HFFc6 (cell line): Measurements from ENCODE around the gene TMEM203. TPM values are rescaled to one million over a fixed set of nuclear protein-coding genes. Genes with fewer than 3 reads are reported as not detected.

Experiments used
- DNase-seq: peaks from one replicate; pipeline ENCODE4 v3.0.0-alpha.2; 2018
- H3K27ac Mint-ChIP-seq: 2 replicates; pipeline ENCODE4 v1.8.0; 2020; ENCODE audit warnings: mild to moderate bottlenecking, mixed read lengths
- H3K27me3 Mint-ChIP-seq: 2 replicates; pipeline ENCODE4 v1.8.0; 2021; ENCODE audit warnings: mild to moderate bottlenecking, moderate library complexity, mixed read lengths; ENCODE audit not compliant: insufficient read depth
- H3K36me3 Mint-ChIP-seq: 2 replicates; pipeline ENCODE4 v1.8.0; 2021; ENCODE audit warnings: low read depth, mixed read lengths
- H3K4me1 Mint-ChIP-seq: 2 replicates; pipeline ENCODE4 v1.8.0; 2020; ENCODE audit warnings: low read depth, mixed read lengths
- H3K4me3 Mint-ChIP-seq: 2 replicates; pipeline ENCODE4 v1.8.0; 2020; ENCODE audit warnings: mild to moderate bottlenecking, moderate library complexity, mixed read lengths
- H3K9me3 Mint-ChIP-seq: 2 replicates; pipeline ENCODE4 v1.8.0; 2020; ENCODE audit warnings: mild to moderate bottlenecking, mixed read lengths
- total RNA-seq, 6 experiments: library from RNA; stranded (reverse); fragmentation: NEBNext Ultra II Directional; extraction: Animal tissue kit (Norgen Biotek cat#: 25700); gene quantifications; 2 replicates in 1 of 6; 3 replicates in 5 of 6; pipeline ENCODE4 v1.2.3, GENCODE V29; 2021
- TF ChIP-seq, protein P1 (sequence below): fragments of 200-600 bp; sonication (generic); IDR thresholded peaks from 2 replicates; pipeline ENCODE4 v1.5.0; 2021; ENCODE audit warnings: antibody characterized with exemption, mild to moderate bottlenecking

The TMEM203 gene
- total RNA-seq, 6 experiments from 2014 or later = 38.7 to 47.4 (median 40.1) TPM

GRCh38 chr9:137167277-137167746, 38.1 kb downstream of the TMEM203 start:
- TF ChIP-seq, protein P1, sequence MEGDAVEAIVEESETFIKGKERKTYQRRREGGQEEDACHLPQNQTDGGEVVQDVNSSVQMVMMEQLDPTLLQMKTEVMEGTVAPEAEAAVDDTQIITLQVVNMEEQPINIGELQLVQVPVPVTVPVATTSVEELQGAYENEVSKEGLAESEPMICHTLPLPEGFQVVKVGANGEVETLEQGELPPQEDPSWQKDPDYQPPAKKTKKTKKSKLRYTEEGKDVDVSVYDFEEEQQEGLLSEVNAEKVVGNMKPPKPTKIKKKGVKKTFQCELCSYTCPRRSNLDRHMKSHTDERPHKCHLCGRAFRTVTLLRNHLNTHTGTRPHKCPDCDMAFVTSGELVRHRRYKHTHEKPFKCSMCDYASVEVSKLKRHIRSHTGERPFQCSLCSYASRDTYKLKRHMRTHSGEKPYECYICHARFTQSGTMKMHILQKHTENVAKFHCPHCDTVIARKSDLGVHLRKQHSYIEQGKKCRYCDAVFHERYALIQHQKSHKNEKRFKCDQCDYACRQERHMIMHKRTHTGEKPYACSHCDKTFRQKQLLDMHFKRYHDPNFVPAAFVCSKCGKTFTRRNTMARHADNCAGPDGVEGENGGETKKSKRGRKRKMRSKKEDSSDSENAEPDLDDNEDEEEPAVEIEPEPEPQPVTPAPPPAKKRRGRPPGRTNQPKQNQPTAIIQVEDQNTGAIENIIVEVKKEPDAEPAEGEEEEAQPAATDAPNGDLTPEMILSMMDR = no peak

GRCh38 chr9:137166380-137167229, 38.8 kb downstream of the TMEM203 start:
- TF ChIP-seq, protein P1 = no peak
- Mint-ChIP-seq H3K4me1 (no peaks in the 10 kb centered on the region), H3K9me3 (no peaks in the 10 kb centered on the region), H3K4me3 (no peak overlapping the region), H3K27me3 (peaks cover 24% of the 10 kb centered on the region), H3K27ac (no peak overlapping the region), H3K36me3 (no peaks in the 10 kb centered on the region)
- DNase-seq = no peak

More at GRCh38 chr9:137167277-137167746, 38.1 kb downstream of the TMEM203 start:
- no peak overlapping the region for H3K27ac Mint-ChIP-seq
- no peak overlapping the region for H3K4me3 Mint-ChIP-seq
- no peaks in the 10 kb centered on the region for H3K4me1 Mint-ChIP-seq
- H3K27me3 Mint-ChIP-seq = peaks cover 22% of the 10 kb centered on the region
- DNase-seq = no peak
- H3K9me3 Mint-ChIP-seq = no peaks in the 10 kb centered on the region
- H3K36me3 Mint-ChIP-seq = no peaks in the 10 kb centered on the region

DNA sequence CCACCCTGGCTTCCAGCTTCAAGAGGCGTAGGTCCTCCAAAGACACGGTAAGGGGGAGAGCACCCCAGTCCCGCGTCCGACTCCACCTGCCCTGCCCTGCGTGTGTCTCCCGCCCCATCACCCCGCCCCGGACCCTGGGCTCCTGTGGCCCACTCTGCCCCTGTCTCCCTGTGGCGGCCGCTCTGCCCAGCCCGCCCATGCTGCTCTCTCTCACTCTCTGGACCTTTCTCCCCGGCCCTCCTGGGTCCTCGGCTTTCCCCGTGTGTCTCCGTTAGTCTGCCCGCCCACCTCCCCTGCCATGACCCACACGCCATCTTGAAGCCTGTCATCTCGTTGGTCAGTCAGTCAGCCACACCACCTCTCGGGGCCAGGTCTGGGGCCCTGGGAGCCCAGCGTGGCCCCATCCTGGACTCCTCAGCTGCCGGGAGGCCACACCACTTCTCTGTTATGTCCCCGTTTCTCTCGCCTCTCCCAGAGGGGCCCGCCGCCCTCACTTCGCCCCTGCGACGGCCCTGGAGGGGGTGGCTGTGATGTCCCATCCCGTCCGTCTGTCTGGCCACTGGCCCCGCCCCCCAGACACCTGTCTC, 40.1 kb downstream of the TMEM203 start:
- Mint-ChIP-seq H3K4me3 (no peak overlapping the region), H3K27ac (no peak overlapping the region), H3K36me3 (no peaks in the 10 kb centered on the region), H3K4me1 (no peaks in the 10 kb centered on the region), H3K9me3 (no peaks in the 10 kb centered on the region), H3K27me3 (peaks cover 30% of the 10 kb centered on the region)
- TF ChIP-seq, protein P1 = no peak
- no peak for DNase-seq

DNA sequence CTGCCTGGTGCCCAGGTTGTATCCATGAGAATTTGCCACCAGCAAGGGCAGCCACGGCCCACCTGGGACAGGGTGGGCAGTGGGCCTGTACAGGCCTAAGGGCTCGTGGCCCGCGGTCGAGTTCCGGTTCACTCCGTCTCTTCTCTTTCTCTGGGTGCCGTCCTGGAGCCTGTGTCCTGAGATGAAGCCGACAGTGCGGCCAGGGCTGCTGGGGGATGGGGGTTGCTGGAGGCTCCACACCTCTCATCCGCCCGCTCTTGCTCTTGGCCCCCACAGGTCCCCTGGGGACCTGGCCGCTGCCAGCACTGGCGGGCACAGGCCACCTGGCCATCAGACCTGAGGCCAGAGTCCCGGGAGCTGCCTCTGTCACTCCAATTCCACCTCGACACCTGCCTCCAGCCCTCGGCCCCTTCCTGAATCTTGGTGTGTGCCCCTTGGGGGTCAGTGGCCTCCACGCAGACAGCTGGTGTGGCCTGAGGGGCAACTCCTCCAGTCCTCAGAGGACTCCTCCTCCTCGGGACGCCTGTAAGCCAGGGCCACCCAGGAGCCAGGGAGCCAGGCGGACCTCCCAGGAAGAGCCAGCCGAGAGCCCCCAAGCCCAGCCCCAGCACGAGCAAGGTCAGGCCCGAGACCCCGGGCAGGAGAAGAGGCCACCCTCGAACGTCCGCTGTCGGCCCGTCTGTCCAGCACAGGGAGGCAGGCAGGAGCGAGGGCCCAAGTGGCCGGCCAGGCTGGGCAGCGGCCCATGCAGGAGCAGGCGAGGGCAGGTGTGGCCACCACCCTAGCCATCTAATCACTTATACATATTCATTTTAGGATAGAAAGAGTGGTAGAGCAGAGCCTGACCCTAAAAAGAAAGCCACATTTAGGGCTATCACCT, 40.8 kb downstream of the TMEM203 start:
- no peak for DNase-seq
- Mint-ChIP-seq H3K27ac (no peak overlapping the region), H3K36me3 (no peaks in the 10 kb centered on the region), H3K4me3 (no peak overlapping the region), H3K9me3 (no peaks in the 10 kb centered on the region), H3K27me3 (peaks cover 30% of the 10 kb centered on the region), H3K4me1 (no peaks in the 10 kb centered on the region)
- TF ChIP-seq, protein P1 = no peak

GRCh38 chr9:137163805-137164204, 41.6 kb downstream of the TMEM203 start:
- no peak for DNase-seq
- H3K9me3 Mint-ChIP-seq = no peaks in the 10 kb centered on the region
- H3K27ac Mint-ChIP-seq = no peak overlapping the region
- peaks cover 34% of the 10 kb centered on the region for H3K27me3 Mint-ChIP-seq
- no peaks in the 10 kb centered on the region for H3K4me1 Mint-ChIP-seq
- no peaks in the 10 kb centered on the region for H3K36me3 Mint-ChIP-seq
- TF ChIP-seq, protein P1 = no peak
- no peak overlapping the region for H3K4me3 Mint-ChIP-seq
